Inferior parietal cortex (tissue), 1 donor: Measurements from ENCODE around the gene FLNB.
A peak's percentile ranks its signal among the peaks of the same experiment; 100 is the strongest.

ENCODE experiments used
- DNase-seq: peaks from one replicate; pipeline ENCODE4 v3.0.0-alpha.2; 2016; ENCODE audit errors: extremely low spot score

The FLNB gene, protein sequence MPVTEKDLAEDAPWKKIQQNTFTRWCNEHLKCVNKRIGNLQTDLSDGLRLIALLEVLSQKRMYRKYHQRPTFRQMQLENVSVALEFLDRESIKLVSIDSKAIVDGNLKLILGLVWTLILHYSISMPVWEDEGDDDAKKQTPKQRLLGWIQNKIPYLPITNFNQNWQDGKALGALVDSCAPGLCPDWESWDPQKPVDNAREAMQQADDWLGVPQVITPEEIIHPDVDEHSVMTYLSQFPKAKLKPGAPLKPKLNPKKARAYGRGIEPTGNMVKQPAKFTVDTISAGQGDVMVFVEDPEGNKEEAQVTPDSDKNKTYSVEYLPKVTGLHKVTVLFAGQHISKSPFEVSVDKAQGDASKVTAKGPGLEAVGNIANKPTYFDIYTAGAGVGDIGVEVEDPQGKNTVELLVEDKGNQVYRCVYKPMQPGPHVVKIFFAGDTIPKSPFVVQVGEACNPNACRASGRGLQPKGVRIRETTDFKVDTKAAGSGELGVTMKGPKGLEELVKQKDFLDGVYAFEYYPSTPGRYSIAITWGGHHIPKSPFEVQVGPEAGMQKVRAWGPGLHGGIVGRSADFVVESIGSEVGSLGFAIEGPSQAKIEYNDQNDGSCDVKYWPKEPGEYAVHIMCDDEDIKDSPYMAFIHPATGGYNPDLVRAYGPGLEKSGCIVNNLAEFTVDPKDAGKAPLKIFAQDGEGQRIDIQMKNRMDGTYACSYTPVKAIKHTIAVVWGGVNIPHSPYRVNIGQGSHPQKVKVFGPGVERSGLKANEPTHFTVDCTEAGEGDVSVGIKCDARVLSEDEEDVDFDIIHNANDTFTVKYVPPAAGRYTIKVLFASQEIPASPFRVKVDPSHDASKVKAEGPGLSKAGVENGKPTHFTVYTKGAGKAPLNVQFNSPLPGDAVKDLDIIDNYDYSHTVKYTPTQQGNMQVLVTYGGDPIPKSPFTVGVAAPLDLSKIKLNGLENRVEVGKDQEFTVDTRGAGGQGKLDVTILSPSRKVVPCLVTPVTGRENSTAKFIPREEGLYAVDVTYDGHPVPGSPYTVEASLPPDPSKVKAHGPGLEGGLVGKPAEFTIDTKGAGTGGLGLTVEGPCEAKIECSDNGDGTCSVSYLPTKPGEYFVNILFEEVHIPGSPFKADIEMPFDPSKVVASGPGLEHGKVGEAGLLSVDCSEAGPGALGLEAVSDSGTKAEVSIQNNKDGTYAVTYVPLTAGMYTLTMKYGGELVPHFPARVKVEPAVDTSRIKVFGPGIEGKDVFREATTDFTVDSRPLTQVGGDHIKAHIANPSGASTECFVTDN (N-terminal part only)

DNA sequence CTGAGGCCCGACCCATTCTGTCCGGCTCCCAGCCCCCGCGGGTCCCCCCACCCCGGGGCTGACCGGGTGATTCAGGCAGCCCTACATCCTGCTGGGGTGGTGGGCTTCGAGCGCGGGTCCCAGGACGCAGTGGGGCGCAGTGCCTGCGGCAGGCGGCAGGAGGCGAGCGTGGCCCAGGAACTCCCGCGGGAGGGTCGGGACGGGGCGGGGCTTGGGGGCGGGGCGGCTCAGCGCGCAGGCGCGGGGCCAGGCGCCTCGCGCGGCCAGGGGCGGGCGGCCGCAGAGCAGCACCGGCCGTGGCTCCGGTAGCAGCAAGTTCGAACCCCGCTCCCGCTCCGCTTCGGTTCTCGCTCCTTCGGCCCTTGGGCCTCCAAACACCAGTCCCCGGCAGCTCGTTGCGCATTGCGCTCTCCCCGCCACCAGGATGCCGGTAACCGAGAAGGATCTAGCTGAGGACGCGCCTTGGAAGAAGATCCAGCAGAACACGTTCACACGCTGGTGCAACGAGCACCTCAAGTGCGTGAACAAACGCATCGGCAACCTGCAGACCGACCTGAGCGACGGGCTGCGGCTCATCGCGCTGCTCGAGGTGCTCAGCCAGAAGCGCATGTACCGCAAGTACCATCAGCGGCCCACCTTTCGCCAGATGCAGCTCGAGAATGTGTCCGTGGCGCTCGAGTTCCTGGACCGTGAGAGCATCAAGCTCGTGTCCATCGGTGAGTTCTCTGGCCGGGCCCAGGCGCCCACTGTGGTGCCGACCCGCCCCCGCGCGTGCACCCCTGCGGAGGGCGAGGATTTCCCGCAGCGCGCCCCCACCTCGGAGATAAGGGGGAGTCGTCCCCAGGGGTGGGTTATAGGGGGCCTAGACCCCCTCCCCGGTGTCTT is at the start of gene FLNB:
TSS of gene FLNB (plus strand) at position 282 of the 885 bp plus-strand sequence. CDS start at position 425, 143 bp downstream.
- peak; percentile 49 for DNase-seq

DNA sequence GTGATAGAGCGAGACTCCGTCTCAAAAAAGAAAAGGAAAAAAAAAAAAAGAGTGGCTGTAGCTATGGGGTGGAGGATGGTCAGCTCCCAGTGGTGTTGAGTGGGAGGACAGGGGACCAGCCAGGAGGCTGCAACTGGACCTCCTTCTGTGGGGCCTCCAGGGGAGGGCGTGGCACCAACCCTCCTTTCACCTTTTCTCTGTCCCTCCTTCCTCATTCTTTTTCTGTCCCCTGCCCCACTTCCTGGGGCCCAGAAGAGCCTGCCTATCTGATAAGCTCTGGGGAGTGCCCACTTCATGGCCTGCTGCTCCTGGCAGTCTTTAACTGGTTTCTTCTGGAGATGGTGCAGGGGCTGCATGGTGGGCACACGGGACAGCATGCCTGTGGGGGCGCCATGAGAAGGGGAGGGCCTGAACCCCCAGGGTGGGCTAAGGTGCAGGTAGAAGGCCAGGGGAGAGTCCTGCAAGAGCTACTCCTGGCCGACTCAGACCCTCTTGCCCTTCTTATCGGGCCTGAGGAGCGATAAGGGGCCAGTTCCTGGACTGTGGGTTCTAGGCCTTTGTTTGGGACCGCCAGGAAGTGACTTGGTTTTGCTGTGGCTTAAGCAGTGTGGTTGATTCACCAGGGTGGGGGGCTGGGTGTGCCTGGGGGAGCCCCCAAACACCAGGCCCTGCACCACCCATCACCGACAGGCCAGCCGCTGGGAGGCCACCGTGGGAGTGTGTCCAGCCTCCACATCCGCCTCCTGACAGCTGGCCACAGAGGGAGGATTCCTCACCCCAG is 49.4 kb upstream of the FLNB start:
- DNase-seq, result no peak

DNA sequence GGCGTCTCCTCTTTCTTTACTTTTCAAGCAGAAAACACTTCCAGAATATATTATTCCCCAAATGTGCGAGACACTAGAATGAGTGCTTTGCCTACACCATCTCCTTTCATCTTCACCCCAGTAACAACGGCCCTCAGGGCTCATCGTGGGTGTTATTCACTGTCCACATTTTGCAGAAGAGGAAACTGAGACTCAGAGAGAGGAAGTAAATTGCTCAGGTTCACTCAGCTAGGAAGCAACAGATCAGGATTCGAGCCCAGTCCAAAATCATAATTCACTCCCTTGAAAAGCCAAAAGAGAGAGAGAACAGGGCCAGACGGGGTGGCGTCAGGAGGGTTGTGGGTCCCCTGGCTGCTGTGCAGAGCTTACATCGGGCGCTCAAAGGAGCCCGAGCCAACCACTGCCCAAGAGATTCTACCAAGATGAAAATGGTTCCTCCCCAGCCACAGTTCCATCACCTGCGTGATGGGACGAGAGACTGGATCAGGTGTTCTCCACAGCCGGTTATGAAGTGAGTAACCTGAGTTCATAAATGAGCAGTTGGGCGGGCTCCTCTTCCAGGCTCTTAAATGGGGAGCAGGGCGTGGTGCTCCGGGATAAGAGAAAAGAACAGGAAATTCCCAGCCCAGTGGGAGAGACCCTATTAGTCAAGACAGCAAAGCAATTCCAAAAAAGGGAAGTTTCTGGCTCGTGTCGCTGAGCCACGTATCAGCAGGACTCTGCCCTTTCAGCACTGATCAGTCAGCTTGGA is 48.6 kb upstream of the FLNB start:
- no peak for DNase-seq

DNA sequence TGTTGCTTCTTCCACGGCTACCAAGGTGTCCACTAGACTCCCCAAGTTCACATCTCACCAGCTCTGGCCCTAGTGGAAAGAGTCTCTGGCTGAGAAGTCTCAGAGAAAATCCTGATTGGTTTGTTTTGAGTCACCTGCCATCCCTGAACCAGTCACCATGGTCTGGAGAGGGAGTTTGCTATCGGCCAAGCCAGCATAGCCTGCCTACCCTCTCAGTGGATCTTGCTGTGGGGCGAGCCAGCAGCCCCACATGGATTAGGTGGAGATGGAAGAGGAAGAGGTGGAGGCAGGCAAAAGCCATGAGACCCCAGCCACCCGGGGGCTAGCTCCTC is 48.1 kb upstream of the FLNB start:
- DNase-seq, result no peak

DNA sequence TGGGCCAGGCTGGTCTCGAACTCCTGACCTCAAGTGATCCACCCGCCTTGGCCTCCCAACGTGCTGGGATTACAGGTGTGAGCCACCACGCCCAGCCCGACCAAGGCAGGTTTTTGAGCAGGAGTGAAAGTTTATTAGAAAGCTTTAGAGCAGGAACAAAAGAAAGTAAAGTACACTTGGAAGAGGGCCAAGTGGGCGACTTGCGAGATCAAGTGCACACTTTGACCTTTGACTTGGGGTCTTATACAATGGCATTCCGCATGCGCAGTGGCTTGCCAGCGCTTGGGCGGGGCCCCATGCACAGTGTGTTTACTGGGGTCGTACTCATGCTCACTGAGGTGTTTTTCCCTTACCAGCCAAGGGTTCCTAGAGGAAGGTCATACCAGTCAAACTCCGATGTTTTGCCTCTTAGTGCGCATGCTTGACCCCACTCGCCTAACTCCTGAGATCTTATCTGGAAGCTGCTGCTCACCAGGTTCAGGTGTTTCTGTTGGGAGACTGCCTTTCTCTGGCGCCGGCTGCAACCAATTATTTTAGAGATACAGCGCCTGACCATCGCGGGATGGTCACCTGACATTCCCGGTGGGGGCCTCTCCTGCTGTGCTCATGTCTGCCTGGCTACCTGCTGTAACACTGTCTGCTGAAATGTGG is 46.9 kb upstream of the FLNB start:
- DNase-seq, result no peak

DNA sequence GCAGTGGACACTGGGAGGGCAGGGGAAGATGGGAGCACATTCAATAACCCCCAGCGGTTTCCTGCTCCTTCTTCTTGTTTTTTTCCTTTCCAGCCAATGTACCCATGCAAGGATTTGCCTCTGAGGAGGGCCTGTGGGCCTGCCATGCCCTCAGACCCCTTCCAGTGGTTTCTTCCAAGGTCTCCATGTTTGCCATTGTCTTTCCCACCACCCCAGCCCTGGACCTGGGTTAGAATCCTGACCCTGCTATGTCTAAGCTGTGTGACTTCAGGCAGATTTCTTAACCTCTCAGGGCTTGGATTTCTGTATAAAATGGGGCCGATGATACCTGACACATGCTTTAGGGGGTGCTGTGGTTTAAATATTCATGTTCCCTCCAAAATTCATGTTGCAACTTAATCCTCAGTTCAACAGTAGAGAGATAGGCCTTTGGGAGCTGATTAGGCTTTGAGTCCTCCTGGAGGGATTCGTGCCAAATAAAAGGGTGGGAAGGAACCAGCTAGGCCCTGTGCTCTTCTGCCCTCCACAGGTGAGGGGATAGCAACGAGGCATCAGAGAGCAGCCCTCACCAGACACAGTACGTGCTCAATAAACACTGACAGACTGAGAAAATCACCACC is 46.3 kb upstream of the FLNB start:
- DNase-seq, result no peak

DNA sequence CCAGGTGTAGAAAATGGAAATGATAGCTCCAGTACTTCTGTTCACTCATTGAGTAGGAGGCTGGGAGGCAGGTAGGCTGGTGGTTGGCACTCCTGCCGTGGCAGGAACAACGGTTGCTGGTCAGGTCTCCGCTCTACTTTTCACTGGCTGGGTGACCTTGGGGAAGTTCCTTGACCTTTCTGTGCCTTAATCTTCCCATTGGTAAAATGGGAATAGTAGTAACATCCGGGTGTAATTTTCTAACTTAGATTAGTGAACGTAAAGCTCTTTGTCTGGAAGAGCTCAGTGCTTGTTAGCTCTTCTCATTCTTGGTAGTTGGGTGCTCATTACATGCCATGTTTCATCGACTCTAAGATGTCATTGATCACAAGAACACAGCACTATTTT is 45.8 kb upstream of the FLNB start:
- no peak for DNase-seq

DNA sequence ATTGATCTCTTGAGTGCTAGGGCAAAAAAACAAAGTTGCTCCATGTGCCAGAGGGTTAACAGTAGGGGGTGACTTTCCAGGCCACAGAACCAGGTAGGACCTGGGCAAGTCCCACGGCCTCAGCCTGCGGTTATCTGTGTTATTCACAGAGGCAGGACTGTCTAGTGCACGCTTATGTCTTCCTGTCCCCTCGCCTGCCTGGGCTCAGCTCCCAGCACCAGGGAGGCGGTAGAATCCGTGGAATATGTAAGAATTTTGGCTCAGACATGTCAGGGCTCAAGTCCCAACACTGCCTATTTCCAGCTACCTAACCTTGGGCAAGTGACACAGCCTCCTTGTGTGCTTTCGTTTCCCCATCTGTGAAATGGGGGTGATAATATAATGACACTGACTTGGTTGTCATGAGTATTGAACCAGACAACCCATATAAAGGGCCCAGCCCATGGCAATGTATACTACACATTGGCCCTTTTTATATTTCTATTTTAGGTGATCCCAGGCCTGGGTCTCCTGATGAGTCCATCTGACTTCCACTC is 44.3 kb upstream of the FLNB start:
- DNase-seq, result no peak

DNA sequence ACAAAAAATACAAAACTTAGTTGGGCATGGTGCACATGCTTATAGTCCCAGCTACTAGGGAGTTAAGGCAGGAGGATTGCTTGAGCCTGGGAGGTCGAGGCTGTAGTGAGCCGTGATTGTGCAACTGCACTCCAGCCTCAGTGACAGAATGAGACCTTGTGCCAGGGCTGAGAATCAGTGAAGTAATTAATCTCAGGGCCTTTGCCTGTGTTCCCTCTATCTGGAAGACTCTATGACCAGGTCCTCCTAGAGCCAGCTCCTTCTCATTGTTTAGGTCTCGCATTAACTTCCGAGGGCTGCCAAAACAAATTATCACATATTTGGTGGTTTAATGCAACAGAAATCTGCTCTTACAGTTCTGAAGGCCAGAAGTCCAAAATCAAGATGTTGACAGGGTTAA is 41.4 kb upstream of the FLNB start:
- no peak for DNase-seq

DNA sequence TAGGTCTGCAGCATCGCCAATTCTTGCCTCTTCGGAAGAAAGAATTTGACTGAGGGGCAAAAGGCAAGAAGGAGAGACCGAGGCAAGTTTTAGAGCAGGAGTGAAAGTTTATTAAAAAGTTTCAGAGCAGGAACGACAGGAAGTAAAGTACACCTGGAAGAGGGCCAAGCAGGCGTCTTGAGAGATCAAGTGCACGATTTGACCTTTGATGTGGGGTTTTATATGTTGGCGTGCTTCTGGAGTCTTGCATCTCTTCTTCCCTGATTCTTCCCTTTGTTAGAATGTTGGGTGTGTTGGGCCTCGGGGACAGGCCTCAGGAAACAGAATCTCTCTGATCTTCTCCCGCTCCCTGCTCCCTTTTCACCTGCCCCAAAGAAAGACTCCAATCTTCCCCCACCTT is 40.6 kb upstream of the FLNB start:
- no peak for DNase-seq

DNA sequence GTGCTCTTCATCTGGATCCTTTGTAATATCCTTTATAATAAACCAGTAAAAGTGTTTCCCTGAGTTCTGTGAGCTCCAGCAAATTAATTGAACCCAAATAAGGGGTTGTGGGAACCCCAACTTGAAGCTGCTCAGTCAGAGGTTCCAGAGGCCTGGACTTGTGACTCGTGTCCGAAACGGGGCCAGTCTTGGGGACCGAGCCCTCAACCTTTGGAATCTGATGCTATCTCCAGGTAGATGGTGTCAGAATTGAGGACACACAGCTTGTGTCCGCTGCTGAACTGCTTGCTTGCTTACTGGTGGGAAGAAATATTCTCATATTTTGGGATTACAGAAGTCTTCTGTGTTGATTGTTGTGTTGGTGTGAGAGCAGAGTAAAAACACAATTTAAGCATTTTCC is 39.7 kb upstream of the FLNB start:
- DNase-seq, result no peak

DNA sequence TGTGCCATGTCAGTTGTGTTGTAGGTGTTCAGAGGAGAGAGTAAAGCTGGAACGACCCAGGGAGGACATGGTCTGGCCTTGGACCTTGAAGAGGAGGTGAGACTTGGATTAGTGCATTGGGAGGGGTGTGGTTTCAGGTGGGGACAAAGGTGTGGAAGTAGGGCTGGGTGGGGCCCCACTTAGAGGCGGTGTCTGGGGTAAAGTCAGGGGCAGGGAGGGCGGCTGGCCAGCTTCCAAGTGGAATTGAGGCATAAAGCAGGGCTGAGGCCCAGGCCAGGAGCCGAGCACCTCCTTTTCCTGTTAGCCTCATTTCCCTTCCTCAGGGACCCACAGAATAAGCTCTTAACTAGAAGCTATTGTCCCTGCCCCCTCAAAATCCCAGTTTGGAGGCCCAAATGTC is 36.2 kb upstream of the FLNB start:
- DNase-seq, result no peak

DNA sequence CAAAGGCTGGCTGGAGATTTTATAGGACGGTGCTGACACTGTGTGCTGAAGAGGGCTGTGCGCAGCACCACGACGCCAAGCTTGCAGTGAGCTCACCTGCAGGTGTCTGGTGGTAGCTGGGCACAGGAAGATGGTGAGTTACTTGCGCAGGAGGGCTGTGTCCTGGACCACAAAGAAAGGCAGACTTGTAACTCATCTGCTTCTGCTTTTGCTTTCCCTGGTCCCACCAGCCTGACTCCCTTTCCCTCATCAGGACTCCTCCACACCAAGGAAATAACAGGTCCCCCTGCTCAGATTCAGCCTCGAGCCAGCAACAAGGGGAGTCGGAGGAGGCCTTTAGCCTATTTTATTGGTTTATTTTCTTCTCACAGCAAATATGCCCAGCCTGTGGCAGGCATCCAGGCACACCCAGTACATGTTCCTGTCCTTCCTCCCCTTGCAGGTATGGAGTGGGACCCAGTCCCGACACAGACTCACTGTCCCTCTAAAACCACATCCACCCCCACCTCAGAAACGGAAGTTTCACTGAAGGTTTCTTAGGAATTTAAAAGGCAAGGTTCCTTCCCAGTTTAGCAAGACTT is 35.6 kb upstream of the FLNB start:
- no peak for DNase-seq

DNA sequence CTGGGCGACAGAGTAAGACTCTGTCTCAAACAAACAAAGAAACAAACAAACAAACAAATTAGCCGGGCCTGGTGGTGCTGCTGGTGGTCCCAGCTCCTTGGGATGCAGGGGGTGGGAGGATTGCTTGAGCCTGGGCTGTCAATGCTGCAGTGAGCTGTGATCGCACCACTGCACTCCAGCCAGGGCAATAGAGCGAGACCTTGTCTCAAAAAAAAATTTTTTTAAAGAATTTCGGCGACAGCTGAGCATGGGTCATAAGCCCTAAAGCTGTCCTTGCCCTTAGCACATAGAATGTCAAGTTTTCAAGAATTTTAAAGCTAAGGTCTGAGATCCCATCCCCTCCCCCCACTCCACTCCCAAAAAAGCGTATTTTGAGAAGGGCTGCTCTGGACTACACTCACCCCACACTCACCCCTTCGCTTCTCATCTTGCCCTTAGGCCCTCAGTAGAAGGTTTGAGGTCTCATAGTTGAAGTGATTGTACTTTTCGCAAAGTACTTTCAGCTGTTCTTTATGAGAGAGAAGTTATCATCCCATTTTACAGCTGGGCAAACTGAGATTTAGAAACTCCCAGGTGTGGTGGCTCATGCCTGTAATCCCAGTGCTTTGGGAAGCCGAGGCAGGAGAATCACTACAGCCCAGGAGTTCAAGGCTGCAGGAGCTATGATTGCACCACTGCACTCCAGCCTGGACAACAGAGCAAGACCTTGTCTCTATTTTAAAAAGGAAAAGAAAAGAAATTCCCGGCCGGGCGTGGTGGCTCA is 34.3 kb upstream of the FLNB start:
- DNase-seq, result no peak

DNA sequence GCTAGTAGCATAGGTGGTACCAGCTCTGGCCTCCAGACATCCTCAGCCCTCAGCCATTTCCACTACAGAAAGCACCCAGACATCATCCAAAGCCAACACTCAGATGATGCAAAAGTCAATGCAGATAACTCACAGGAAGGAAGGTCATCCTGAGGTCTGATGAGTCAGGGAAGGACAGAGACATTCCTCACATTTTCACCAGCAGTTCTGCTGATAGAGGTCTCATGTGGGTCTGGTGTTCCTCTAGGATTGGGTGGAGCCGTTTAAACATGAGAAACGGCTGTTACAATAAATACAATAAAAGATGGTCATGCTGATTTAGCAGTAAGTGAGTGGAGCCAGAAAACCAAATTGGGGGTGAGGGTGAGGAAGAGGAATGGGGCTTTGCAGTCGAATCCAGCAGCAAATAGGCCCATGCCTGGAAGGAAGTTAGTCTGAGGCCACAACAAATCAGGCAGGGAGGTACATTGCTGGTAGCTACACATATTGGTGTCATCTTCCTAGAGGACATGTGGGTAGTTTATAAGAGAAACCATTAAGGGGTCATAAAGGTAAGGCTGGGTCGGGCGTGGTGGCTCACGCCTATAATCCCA is 33.3 kb upstream of the FLNB start:
- DNase-seq, result no peak

DNA sequence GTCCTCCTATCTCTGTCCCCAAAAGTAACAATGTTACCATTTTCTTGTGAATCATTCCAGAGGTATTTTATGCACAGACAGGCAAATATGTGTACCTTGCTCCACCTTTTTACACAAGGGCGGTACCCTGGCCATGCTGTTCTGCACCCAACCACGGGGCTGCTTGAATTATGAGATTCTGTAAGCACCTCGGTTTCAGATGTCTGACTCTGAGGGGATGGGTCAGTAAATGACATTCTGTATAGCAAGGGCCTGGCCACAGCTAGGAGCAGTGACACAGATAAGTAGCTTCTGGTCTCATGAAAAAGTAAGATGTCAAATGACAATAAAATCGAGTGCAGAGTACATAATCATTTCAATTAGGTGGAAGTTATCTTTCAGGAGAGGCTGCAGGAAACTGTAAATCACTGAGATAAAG is 30.4 kb upstream of the FLNB start:
- no peak for DNase-seq

DNA sequence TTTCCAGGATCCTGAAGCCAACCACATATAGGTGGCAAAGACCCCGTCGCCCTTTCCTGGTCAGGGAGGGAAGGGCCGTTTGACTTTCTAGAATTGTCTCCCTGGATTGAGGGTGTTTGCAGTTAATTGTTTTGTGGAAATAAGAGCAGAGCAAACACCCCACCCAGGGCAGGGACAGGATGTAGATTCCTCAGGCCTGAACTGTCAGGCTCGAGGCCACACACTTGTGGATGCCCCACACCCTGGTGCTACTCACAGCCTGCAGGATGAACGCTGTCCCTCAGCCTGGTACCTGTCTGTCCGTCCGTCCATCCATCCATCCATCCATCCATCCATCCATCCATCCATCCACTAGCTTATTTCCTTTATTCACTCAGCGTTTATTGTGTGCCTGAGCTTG is 29.9 kb upstream of the FLNB start:
- no peak for DNase-seq
